AG10803 (cell line): ENCODE data around the gene ASCC1.

Source experiments
- DNase-seq: peaks from one replicate; pipeline ENCODE4 v3.0.0; 2010; ENCODE audit warnings: low read depth
- H3K4me3 ChIP-seq: 2 replicates; pipeline ENCODE4 v1.5.1; 2011; ENCODE audit warnings: mild to moderate bottlenecking, low read length, control low read depth
- CTCF ChIP-seq: conservative IDR thresholded peaks from 2 replicates; pipeline ENCODE4 v1.5.1; 2011; ENCODE audit warnings: mild to moderate bottlenecking, low read length, control low read depth, inconsistent platforms

The ASCC1 gene

GRCh38 chr10:72062832-72063702 lies 153.0 kb downstream of the ASCC1 start:
- no peak for TF ChIP-seq CTCF
- DNase-seq, result no peak
- H3K4me3 ChIP-seq, result no peak overlapping the region

GRCh38 chr10:72062382-72062781 lies 153.7 kb downstream of the ASCC1 start:
- H3K4me3 ChIP-seq, result no peak overlapping the region
- no peak for DNase-seq
- TF ChIP-seq CTCF, result no peak

GRCh38 chr10:72061930-72062329 lies 154.1 kb downstream of the ASCC1 start:
- TF ChIP-seq CTCF, result no peak
- no peak overlapping the region for H3K4me3 ChIP-seq
- no peak for DNase-seq

- no peak for DNase-seq
- no peak overlapping the region for H3K4me3 ChIP-seq
- TF ChIP-seq CTCF, result peak; percentile 16; the same call in 1 of the 2 replicates
Observed at GRCh38 chr10:72061491-72061890, 154.6 kb downstream of the ASCC1 start.

- DNase-seq, result no peak
- TF ChIP-seq CTCF, result no peak
- H3K4me3 ChIP-seq, result no peak overlapping the region
Observed at GRCh38 chr10:72059843-72060822, 155.9 kb downstream of the ASCC1 start.

- H3K4me3 ChIP-seq, result no peak overlapping the region
- no peak for TF ChIP-seq CTCF
- DNase-seq, result no peak
Observed at GRCh38 chr10:72058989-72059842, 156.9 kb downstream of the ASCC1 start.
